ENCODE measurements around the gene GMCL2.

Gene GMCL2

DNA sequence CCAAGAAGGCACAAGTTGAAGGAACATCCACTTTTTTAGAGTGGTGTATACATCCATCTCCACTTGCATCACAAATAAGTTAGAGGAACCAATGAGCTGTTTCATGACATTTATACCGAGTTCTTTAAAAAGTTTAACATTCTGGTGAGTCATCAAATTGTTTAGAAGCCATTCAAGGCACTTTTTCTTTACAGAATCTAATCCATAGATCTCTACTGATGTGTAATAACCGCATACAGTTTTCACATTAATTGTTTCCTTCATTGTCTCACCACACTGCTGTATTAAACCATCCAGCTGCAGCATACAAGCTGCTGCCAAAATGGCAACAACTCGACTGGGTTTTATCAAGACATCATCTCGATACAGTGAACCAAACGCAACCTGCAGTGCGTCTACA is 744 bp downstream of the GMCL2 start:
- no peak for DNase-seq (ENCODE audit: low read depth)
- no peak for TF ChIP-seq POLR2A (IDR thresholded peaks at IDR 0.05; ENCODE audit: extremely low read depth, insufficient read length)
- TF ChIP-seq, protein P1, sequence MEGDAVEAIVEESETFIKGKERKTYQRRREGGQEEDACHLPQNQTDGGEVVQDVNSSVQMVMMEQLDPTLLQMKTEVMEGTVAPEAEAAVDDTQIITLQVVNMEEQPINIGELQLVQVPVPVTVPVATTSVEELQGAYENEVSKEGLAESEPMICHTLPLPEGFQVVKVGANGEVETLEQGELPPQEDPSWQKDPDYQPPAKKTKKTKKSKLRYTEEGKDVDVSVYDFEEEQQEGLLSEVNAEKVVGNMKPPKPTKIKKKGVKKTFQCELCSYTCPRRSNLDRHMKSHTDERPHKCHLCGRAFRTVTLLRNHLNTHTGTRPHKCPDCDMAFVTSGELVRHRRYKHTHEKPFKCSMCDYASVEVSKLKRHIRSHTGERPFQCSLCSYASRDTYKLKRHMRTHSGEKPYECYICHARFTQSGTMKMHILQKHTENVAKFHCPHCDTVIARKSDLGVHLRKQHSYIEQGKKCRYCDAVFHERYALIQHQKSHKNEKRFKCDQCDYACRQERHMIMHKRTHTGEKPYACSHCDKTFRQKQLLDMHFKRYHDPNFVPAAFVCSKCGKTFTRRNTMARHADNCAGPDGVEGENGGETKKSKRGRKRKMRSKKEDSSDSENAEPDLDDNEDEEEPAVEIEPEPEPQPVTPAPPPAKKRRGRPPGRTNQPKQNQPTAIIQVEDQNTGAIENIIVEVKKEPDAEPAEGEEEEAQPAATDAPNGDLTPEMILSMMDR (IDR thresholded peaks at IDR 0.05; ENCODE audit: low read depth, low read length), result no peak
- no peak for TF ChIP-seq MYC (IDR thresholded peaks at IDR 0.05; ENCODE audit: low read depth, low read length)
- TF ChIP-seq, protein P2, sequence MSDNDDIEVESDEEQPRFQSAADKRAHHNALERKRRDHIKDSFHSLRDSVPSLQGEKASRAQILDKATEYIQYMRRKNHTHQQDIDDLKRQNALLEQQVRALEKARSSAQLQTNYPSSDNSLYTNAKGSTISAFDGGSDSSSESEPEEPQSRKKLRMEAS (IDR thresholded peaks at IDR 0.05; ENCODE audit: low read depth, low read length), result no peak
- no peak overlapping the region for H3K4me3 ChIP-seq (ENCODE audit: low read depth, low read length)

DNA sequence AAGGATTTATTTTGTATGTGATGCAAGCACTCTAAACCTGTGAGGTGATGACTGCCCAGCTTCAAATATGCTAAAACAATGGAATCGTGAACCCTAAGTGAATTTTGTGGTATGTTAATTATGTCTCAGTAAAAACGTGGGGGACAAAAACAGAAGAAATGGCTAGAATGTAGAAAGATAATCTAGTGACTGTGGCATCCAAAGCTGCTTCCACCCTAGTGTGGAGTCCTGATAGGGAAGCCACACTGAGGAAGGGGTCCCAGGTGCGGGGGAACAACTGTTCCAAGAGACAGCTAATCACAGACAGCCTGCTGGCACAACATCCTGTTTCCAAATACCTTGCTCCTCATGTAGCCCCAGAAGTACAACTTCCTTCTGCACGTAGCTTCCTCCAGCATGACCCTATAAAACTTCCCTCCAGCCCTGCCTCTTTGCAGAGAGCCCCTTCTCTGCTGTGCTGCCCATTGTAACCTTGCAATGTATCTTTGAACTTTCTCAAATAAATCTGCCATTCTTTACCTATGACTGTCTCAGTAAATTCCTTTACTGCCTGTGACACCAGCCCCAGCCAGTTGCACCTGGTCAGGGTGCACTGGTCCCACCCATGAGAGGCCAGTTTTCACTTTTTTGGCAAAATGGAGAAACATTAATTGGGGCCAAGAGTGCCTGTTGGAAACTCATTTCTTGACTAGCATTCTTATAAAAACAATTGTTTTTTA is 4.9 kb downstream of the GMCL2 start:
- TF ChIP-seq, protein P1 (IDR thresholded peaks at IDR 0.05; ENCODE audit: low read depth, low read length), result no peak
- TF ChIP-seq MYC (IDR thresholded peaks at IDR 0.05; ENCODE audit: low read depth, low read length) (peak; percentile 48; the same call in 1 of the 2 replicates), POLR2A (IDR thresholded peaks at IDR 0.05; ENCODE audit: extremely low read depth, insufficient read length) (no peak)
- TF ChIP-seq, protein P2 (IDR thresholded peaks at IDR 0.05; ENCODE audit: low read depth, low read length), result peak; percentile 37; the same call in 1 of the 2 replicates
- no peak overlapping the region for H3K4me3 ChIP-seq (ENCODE audit: low read depth, low read length)
- DNase-seq (ENCODE audit: low read depth), result peak; percentile 95

DNA sequence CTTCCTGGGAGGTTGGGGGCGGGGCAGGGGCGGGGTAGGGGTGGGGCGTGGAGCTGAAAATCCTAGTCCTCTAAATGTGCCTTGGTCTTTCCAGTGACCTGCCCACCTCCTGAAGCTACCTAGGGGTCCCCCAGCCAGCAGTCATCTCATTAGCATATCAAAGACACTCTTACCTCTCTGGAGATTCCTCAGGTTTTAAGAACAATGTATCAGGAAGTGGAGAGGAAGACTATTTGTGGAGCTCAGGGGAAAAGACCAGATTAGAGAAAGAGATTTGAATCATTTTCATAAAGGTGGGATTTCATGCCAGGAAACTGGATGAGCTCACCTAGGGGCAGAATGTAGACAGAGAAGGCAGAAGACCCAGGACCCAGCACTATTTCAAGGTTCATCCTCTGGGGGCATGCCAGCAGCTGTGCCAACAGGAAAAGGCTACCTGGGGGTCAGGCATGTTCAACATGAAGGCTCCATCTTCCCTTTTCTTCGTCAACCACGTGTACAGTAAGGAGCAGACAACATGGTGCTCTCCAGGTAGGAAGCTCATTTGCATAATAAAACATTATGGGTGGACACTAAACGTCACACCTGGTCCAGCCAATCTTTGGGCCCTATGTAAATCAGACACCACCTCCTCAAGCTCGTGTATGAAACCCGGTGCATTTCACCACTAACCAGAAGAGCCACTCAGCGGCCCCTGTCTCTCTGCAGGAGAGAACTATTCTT is 6.9 kb downstream of the GMCL2 start:
- TF ChIP-seq, protein P2 (IDR thresholded peaks at IDR 0.05; ENCODE audit: low read depth, low read length), result no peak
- TF ChIP-seq MYC (IDR thresholded peaks at IDR 0.05; ENCODE audit: low read depth, low read length) (no peak), POLR2A (IDR thresholded peaks at IDR 0.05; ENCODE audit: extremely low read depth, insufficient read length) (no peak)
- TF ChIP-seq, protein P1 (IDR thresholded peaks at IDR 0.05; ENCODE audit: low read depth, low read length), result no peak
- H3K4me3 ChIP-seq (ENCODE audit: low read depth, low read length), result no peak overlapping the region
- no peak for DNase-seq (ENCODE audit: low read depth)

DNA sequence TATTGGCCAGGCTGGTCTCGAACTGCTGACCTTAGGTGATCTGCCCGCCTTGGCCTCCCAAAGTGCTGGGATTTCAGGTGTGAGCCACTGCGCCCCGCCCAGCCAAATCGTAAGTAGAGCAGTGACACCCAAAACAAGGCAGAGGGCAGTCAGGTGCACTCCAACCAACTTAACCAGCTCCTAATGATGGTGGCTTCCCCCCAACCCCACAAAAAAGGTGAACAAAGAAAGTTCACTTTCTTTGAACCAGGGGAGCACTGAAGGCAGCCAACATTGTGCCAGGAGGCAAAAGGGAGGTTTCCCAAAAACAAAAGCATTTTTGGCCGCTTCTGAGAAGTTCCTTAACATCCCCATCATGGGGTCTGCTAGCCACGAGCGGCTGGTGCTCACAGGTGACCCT is 9.6 kb downstream of the GMCL2 start:
- no peak for DNase-seq (ENCODE audit: low read depth)
- TF ChIP-seq, protein P1 (IDR thresholded peaks at IDR 0.05; ENCODE audit: low read depth, low read length), result no peak
- TF ChIP-seq MYC (IDR thresholded peaks at IDR 0.05; ENCODE audit: low read depth, low read length), result no peak
- TF ChIP-seq, protein P2 (IDR thresholded peaks at IDR 0.05; ENCODE audit: low read depth, low read length), result no peak
- TF ChIP-seq POLR2A (IDR thresholded peaks at IDR 0.05; ENCODE audit: extremely low read depth, insufficient read length), result no peak
- H3K4me3 ChIP-seq (ENCODE audit: low read depth, low read length), result no peak overlapping the region

DNA sequence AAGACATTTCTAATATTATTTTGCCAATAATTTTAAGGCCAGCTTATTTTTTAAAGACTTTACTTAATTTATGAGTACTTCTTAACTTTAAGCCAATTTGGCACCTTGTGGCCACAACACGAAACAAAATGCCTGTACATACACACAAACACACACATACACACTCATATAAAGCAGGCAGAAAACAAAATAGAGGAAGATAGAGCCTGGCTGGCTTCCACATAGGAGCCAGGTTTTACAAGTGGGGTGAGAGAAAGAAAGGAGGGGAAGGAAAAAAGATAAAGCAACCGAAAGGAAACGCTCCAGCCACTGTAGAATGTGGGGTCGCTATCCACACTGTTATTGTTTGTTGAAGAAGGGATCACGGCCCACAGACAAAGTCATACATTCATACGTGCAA is 10.4 kb downstream of the GMCL2 start:
- H3K4me3 ChIP-seq (ENCODE audit: low read depth, low read length), result no peak overlapping the region
- DNase-seq (ENCODE audit: low read depth), result no peak
- TF ChIP-seq, protein P2 (IDR thresholded peaks at IDR 0.05; ENCODE audit: low read depth, low read length), result no peak
- TF ChIP-seq MYC (IDR thresholded peaks at IDR 0.05; ENCODE audit: low read depth, low read length), result no peak
- TF ChIP-seq POLR2A (IDR thresholded peaks at IDR 0.05; ENCODE audit: extremely low read depth, insufficient read length), result no peak
- TF ChIP-seq, protein P1 (IDR thresholded peaks at IDR 0.05; ENCODE audit: low read depth, low read length), result no peak
